ENCODE data around the gene FAR2.

The FAR2 gene

DNA sequence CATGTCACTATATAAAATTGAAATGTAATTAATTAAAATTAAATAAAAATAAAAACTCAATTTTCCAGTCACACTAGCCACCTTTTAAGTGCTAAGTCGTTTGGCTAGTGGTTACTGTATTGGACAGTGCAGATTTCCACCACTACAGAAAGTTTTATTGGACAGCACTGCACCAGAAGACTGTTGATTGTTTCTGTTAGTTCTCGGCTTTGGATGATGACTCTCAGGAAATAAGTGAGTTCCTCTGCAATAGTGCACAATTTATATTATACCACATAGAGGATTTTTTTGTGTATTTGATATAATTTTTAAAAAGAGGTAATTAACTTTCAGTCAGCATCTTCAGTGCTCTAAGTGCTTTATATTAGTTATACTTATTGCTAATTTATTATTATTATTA lies 52.7 kb downstream of the FAR2 start:
- no peak for DNase-seq (ENCODE audit: low read depth in 2 of 2, low spot score in 1 of 2)

DNA sequence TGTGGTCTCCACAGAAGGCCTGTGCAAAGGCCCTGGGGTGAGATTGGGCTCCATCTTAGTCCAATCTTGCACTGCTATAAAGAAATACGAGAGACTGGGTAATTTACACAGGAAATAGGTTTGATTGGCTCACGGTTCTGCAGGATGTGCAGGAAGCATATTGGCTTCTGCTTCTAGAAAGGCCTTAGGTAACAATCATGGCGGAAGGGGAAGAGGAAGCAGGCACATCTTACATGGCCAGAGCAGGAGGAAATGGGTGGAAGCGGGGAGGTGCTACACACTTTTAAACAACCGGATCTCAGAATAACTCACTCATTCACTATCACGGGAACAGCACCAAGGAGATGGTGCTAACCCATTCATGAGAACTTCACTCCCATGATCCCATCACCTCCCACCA lies 55.4 kb downstream of the FAR2 start:
- DNase-seq (ENCODE audit: low read depth in 2 of 2, low spot score in 1 of 2), result no peak

DNA sequence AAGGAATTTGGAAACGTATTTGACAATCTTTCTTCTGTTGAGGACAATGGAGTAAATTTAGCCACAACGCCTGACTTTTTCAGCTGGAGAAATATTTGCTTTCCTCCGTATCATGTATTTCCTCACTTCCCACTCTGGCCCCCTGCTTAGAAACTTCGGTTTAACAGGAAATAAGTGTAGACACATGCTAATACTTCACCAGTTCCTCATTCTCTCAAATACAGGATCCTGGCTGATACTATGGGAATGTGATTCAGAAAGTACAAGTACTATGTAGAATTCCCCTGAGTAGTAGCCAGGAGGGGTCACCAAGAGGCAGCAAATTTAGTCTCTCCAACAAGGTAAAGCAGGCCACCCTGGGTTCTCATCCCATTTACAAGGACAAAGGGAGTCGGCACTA lies 58.0 kb downstream of the FAR2 start:
- DNase-seq (ENCODE audit: low read depth in 2 of 2, low spot score in 1 of 2), result no peak

DNA sequence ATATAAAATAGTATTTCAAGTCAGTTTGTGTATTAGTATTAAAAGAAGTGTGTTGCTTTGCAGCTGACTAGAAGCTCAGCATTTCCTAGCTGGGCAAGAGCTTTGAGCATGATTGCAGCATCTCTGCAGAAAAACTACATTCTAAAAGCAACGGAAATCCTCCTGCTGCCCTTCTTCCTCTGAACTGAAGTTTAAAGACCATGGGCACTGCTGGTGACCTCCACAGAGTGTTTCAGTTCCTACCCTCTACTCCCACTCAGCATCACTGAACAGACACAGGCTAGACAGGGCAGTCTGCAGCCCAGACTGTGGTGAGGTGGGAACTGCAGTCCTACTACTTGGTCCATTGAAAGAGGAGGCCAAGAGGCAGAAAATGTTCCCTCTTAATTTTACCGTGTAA lies 59.0 kb downstream of the FAR2 start:
- no peak for DNase-seq (ENCODE audit: low read depth in 2 of 2, low spot score in 1 of 2)

DNA sequence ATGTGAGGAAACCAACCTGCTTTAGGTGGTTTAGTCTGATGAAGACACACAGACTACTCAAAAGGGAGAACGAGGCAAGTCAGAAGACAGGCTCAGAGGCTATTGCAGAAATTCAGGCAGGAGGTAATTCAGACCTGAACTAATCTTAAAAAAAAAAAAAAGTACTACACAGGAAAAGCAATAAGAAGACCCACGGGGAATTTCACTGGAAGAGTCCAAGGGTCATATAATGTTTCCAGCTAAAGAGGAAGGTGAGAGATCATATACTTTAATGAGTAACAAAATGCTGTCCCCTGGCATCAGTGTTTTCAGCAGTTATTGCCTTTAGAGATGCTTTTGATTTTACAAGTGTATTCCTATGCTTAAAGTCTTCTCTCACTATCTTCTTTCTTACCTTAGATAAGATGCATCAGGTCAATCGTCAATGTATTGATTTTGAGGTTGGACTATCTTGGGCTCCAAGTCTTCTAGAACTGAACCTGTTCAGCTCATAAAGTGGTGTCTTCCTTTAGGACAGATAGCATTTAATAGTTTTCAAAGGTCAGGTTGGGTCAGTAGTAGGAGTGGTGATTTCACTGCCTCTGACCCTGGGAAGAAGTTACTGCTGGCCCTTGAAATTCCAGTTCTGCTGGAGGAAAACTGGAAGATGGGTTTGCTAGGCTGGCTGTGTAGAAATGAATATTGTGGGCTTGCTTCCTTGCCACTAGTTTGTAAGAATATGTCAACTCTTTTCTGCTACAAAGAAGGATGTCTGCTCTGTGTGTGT lies 60.0 kb downstream of the FAR2 start:
- DNase-seq (ENCODE audit: low read depth in 2 of 2, low spot score in 1 of 2), result no peak

DNA sequence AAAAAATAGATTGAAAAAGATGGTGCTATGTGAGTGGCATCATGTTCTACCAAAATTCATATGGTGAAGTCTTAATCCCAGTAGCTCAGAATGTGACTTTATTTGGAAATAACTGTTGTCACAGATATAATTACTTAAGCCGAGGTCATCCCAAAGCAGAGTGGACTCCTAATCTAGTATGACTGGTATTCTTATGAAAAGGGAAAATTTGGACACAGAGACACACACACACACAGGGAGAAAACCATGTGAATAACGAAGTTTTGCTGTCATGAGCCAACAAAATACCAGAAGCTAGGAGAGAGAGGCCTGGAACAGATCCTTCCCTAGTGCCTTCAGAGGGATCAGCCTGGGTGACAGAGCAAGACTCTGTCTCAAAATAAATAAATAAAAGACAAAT lies 62.6 kb downstream of the FAR2 start:
- DNase-seq (ENCODE audit: low read depth in 2 of 2, low spot score in 1 of 2), result no peak

DNA sequence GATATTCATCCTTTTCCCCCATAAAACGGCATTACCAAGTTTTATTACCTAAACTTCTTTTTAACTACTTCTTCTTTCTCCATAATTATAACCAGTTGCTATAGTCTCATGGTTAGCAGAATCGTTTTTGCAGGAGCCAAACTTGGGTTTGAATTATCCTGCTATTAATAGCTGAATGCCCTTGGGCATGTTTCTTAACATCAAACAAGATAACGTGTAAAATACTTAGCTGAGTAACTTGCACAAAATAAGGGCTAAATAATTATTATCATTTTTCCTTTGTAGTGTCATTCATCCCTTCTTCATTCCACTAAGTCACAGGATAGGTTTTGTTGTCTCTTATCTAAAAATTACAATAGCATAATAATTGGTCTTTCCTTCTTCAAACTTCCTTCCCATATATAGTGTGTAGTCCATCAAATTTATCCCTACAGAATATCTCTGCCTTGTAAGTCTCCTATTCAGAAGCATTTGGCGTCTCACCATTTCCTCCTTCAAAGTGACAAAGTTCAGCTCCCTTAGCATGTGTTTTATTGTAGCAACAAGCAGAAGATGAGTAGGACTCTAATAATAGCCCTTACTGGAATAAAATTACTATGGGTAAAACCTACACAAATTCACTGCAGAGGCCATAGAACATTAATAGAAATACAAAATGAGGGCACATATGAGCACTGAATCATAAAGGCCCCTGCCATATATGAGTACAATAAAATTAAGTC lies 63.8 kb downstream of the FAR2 start:
- no peak for DNase-seq (ENCODE audit: low read depth in 2 of 2, low spot score in 1 of 2)

DNA sequence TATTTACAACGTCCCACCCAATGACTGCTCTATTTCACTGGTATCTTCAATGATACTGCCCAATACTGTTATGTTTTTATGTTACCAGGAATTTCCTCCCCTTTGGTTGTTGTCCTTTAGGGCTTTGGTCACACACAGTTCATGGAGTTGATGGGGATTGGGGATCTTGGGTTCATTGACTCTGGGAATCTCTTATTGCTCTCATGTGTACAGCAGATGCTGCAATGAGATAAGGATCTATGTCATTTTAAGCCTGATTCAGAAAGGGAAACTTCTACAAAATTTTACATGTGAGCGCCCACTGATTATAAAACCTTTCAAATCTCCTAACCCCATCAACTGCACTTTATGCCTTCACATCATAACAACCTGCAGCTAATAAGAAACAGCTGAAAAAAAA lies 67.2 kb downstream of the FAR2 start:
- DNase-seq (ENCODE audit: low read depth in 2 of 2, low spot score in 1 of 2), result no peak

DNA sequence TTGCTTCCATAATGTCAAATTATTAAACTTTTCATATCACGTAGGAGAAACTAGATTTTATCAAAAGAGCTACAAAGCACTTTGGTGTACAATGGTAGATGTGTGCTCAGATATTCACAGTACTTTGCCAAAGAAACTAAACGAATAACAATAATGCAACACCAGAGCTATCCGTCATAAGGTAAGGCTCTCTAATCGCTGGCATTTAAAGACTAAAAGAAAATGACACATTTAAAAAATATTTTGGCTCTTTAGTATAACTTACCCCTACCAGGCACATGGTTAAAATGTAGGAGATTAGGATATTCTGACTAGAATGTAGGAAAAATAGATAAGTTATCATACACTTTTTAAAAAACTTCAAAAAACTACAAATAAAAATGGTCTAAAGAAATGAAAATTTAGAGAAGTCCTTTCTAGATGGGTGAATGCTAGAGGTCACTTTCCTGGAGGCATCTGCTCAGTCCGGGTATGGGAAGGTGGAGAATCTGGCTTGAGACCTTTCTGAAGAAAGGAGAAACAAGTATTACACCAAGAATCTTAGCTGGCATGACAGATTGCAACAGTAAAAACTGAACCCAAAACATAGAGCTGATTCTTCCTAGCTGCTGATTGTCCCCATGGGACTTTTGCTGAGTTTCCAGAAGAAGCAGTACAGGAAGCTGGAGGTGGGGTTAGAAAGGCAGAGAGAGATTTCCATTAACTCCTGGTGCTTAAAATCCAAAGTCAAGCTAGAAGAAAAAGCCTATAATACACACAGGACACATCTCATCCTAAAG lies 67.9 kb downstream of the FAR2 start:
- no peak for DNase-seq (ENCODE audit: low read depth in 2 of 2, low spot score in 1 of 2)

DNA sequence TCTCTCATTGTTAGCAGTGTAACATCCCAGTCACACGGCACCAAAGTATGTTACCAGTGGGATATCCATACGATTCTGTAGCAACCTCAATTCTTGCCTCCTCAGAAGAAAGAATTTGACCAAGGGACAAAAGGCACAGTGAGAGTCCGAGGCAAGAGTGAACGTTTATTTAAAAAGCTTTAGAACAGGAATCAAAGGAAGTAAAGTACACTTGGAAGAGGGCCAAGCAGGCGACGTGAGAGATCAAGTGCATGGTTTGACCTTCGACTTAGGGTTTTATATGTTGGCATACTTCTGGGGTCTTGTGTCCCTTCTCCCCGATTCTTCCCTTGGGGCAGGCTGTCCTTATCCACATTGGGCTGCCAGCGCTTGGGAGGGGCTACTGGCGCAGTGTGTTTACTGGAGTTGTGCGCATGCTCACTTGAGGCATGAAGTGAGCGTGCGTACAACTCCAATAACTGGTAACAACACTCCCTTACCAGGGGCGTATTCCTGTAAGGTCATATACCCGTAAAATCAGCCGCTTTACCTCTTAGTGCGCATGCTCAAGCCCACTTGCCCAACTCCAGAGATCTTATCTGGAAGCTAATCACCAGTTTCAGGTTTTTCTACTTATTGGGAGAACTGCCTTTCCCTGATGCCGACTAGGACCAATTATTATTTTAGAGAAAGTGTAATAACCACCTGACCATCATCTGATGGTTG lies 71.7 kb downstream of the FAR2 start:
- no peak for DNase-seq (ENCODE audit: low read depth in 2 of 2, low spot score in 1 of 2)

DNA sequence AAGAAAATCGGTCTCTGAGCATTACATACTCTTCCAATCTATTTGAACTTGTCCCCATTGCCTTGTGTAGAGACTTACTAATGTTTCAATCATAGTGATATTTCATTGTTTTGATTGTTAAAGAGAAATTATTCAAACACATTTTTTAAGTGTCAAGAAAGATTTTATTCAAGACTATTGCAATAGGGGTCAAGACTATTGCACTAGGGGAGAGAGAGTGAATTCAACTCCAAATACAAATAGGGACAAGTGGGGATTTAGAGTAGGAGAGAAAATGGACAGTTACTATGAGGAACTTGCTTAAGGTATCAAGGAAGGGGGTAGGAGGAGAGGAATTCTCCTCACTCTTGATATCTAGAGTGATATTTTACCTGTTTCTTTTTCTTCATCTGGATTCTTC lies 73.1 kb downstream of the FAR2 start:
- no peak for DNase-seq (ENCODE audit: low read depth in 2 of 2, low spot score in 1 of 2)

DNA sequence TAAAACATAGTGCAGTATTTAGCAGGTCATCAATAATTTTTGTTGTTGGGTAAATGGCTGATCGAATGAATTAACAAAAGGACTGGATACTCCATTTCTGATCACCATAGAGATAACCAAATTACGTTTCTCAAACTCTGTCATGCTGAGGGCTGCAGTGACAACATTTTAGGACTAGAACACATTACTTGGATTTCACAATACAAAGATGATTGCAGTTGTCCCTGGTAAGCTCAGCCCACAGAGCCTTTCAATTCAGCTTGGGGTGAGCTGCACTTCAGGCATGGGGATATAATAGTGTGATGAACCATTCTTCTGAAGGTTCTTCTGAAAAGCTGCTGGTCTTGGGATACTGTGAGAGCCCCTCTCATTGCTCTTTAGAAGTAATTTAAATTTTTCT lies 74.3 kb downstream of the FAR2 start:
- no peak for DNase-seq (ENCODE audit: low read depth in 2 of 2, low spot score in 1 of 2)

DNA sequence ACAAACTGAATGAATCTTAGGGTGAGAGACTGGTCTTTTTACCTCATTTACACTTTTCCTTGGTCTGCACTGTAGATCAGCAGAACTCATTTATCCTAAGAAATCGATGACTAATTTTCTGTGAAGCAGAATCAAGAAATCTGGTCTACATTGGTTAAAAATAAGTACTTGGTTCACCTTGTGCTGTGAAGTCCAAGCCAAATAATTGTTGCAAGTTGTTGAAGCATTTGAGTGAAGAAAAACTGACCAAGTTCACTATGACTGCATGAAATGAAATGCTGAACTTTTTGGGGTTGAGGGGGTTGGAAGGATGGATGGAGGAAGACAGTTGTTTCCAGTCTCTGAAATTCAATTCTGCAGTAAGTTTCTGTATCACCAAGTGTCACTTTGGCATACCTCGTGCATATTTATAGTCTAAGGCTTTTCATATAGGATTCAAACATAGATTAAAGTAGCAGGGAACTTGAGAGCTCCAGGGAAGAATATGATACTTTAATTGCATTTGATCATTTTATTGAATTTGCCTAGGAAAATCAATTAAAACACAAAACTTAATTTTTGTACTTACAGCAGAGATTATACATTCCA lies 75.0 kb downstream of the FAR2 start:
- DNase-seq (ENCODE audit: low read depth in 2 of 2, low spot score in 1 of 2), result no peak

DNA sequence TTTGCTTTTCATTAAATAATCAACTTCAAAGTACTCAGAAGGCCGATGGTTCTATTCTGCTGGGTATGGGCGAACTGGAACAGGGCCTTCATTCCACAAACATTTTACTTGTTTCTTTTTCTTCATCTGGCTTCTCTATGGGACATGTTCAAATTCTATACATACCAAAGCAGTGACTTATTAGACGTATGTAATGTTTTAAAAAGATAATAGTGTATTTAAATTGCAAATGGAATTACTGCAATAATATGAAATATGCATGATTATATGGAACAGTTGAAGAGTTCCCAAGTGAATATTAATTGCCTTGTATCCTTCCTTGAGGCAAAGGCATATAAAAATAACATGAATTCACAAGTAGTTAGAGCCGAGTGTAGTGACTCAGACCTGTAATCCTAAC lies 75.5 kb downstream of the FAR2 start:
- DNase-seq (ENCODE audit: low read depth in 2 of 2, low spot score in 1 of 2), result no peak

DNA sequence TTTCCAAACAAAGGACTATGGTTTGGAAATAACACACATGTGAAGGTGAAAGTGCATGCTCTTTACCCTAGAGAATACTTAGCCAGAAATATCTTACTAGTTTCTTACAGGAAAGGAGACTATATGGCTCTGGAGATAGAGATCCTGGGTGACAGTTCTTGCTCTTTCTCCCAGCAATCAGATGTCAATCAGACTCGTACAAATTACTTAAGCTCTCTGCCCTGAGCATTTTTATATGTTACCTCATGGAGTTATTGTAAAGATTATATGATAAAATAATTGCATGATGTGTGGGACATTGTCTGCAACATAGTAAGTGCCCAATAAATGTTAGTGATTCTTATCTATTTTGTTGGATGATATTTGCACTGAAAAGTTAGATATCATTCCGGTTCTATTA lies 76.8 kb downstream of the FAR2 start:
- DNase-seq (ENCODE audit: low read depth in 2 of 2, low spot score in 1 of 2), result no peak

DNA sequence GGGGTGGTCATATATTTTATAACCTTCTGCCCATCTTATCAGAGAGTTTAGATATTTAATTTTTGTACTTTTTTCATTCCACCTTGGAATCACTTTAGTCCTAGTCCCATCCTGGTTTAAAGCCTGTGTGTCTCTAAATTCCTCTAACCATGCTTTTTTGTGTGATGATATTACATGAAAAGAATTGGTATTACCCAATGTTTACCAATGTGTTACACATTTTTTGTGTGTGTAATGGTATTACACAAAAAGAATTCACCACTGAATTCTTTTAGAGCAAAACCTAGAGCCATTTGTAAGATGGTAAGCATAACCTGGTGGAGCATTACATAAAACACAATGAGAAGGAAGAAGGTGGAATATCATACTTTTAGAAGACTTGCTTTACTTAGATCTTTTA lies 77.5 kb downstream of the FAR2 start:
- DNase-seq (ENCODE audit: low read depth in 2 of 2, low spot score in 1 of 2), result no peak

DNA sequence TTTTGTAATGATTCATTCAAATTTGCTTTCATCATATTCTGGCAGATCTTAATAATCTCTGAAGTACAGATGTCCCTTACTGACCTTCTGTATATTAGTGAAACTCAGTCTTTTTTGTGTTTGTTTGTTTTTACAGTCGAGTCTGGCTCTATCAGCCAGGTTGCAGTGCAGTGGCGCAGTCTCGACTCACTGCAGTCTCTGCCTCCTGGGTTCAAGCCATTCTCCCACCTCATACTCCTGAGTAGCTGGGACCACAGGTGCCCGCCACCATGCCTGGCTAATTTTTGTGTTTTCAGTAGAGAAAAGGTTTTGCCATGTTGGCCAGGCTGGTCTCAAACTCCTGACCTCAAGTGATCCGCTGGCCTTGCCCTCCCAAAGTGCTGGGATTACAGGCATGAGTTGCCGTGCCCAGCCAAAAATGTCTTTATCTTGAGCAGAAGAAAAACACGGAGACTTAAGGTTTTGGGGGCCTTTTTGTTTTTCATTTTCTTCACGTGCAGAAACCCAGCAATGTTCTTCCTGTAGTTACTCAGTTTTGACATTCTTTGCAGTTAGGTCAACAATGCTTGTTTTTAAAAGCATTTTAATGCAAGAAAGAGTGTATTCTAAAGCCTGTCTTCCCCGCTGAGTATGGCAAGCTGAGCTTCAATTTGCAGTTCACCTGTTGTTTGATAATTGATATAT lies 79.5 kb downstream of the FAR2 start:
- DNase-seq (ENCODE audit: low read depth in 2 of 2, low spot score in 1 of 2), result no peak

DNA sequence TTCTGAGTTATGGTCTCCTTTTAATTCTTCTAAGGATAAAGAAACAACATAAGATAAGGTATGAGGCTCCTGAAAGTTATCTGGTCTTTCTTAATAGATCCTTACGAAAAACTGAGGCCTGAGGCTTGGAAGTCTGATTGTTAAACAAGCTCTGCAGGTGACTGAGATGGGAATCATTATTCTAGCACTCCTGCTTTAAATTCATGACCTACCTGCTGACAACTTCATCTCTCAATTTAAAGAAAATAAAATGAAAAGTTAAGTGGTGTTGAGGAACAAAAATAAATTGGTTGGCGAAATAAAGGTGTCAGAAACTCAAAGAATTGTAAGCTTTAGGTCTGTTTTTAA lies 80.1 kb downstream of the FAR2 start:
- no peak for DNase-seq (ENCODE audit: low read depth in 2 of 2, low spot score in 1 of 2)

DNA sequence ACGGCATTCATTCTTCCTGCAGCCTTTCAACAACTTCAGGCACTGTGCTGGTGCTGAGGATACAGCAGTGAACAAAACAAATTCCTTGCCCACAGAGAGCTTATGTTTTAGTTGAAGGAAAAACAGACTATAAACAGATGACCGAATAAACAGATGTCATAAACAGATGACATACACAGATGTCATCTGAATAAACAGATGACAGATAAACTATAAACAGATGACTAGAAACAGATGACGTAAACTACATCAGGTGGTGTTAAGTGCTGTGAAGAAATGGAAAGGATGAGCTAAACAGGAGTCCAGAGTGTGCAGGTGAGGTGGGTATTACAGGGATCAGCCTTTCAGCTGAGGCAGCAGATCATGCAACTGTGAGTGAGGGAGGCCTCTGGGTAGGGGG lies 80.9 kb downstream of the FAR2 start:
- no peak for DNase-seq (ENCODE audit: low read depth in 2 of 2, low spot score in 1 of 2)

DNA sequence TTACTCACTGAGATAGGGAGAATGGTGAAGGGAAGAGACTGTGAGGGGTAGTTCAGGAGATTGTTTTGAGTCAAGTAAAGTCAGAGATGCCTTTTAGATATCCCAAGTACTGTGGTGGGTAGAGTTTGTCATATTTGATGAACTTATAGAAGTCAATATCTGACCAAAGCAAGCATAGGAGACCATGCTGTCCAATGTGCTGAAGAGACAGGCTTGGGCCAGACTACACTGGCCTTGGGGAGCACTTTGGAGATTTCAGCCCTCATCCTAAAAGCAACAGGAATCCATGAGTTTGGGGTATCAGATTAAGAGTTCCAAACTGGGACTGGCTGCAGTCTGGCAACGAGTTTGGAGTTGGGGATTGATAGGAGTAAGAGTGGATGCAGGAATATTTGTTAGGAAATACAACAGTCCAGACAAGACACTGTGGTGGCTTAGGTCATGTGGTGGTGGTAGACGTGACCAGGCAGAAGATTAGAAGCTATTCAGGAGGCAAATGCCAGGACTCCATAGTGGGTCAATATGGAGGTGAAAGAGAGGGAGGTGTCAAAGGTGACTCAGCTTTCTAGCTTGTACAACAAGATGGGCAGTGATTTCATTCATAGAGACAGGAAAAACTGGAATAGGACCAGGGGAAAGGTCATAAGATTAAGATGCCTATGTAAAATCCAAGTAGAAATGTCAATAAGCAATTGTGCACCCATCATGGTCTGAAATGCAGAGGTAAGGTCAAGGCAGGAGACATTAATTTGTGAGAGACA lies 81.9 kb downstream of the FAR2 start:
- no peak for DNase-seq (ENCODE audit: low read depth in 2 of 2, low spot score in 1 of 2)
